Amniotic stem cell (primary cell): Measurements from ENCODE around the gene DNAJC22.

Experiments used
- DNase-seq: peaks from one replicate; lab custom pipeline; 2025; lab: John Stamatoyannopoulos, UW

Gene DNAJC22

GRCh38 chr12:49345051-49345824 is 1.4 kb upstream of the DNAJC22 start:
- no peak for DNase-seq

- DNase-seq, result no peak
Observed at GRCh38 chr12:49345825-49346658, 646 bp upstream of the DNAJC22 start.

GRCh38 chr12:49347311-49348193 is 864 bp downstream of the DNAJC22 start:
- no peak for DNase-seq

- DNase-seq, result no peak
Observed at GRCh38 chr12:49348781-49349180, 2.1 kb downstream of the DNAJC22 start.

GRCh38 chr12:49349266-49349665 is 2.6 kb downstream of the DNAJC22 start:
- no peak for DNase-seq

GRCh38 chr12:49352351-49352750 is 5.7 kb downstream of the DNAJC22 start:
- DNase-seq, result no peak

- no peak for DNase-seq
Observed at GRCh38 chr12:49355913-49356312, 9.2 kb downstream of the DNAJC22 start.

GRCh38 chr12:49357103-49357678 is 10.5 kb downstream of the DNAJC22 start:
- peak; percentile 74 for DNase-seq

- DNase-seq, result no peak
Observed at GRCh38 chr12:49358483-49359141, 11.9 kb downstream of the DNAJC22 start.

- no peak for DNase-seq
Observed at GRCh38 chr12:49359671-49360070, 13.0 kb downstream of the DNAJC22 start.

- no peak for DNase-seq
Observed at GRCh38 chr12:49362077-49362476, 15.4 kb downstream of the DNAJC22 start.

- DNase-seq, result no peak
Observed at GRCh38 chr12:49364989-49365388, 18.3 kb downstream of the DNAJC22 start.

GRCh38 chr12:49365542-49365941 is 18.9 kb downstream of the DNAJC22 start:
- no peak for DNase-seq

GRCh38 chr12:49366096-49366651 is 19.5 kb downstream of the DNAJC22 start:
- no peak for DNase-seq

- DNase-seq, result peak; percentile 75
Observed at GRCh38 chr12:49366652-49367380, 20.1 kb downstream of the DNAJC22 start.

GRCh38 chr12:49367381-49368239 is 20.9 kb downstream of the DNAJC22 start, which contains the start of gene SPATS2:
Gene SPATS2, plus strand, starts transcription at chr12:49367462. Its CDS starts 93,551 bp downstream, at chr12:49461013.
- DNase-seq, result no peak

- no peak for DNase-seq
Observed at GRCh38 chr12:49368240-49368600, 21.5 kb downstream of the DNAJC22 start.

GRCh38 chr12:49369411-49370145 is 22.9 kb downstream of the DNAJC22 start:
- DNase-seq, result no peak

- no peak for DNase-seq
Observed at GRCh38 chr12:49370539-49370938, 23.9 kb downstream of the DNAJC22 start.
